Measurements from ENCODE around the gene PPFIA1. TPM values are rescaled to one million over a fixed set of nuclear protein-coding genes. Genes with fewer than 3 reads are reported as not detected.

PPFIA1 gene
- total and polyA plus RNA-seq, 9 donors: 24.9 to 37.4 (median 28.8) TPM

GRCh38 chr11:70332567-70332966 is 62.1 kb downstream of the PPFIA1 start:
- Histone ChIP-seq H3K9me3 (replicated peaks; ENCODE audit: control insufficient read depth, low read depth, low read length) (no peaks in the 10 kb centered on the region), H3K27ac (ENCODE audit: low read length) (no peak overlapping the region), H3K27me3 (ENCODE audit: control insufficient read depth, insufficient read depth, low read length) (no peaks in the 10 kb centered on the region), H3K4me1 (ENCODE audit: control insufficient read depth, insufficient read depth, low read length) (no peaks in the 10 kb centered on the region), H3K36me3 (ENCODE audit: control insufficient read depth, insufficient read depth, low read length) (peaks cover 63% of the 10 kb centered on the region), H3K4me3 (ENCODE audit: low read length) (no peak overlapping the region)
- 95% methylated on average over 7 of the region's 7 CpGs for WGBS (ENCODE audit: insufficient coverage)
- DNase-seq: no peak

GRCh38 chr11:70333261-70333660 is 62.8 kb downstream of the PPFIA1 start:
- Histone ChIP-seq H3K27me3 (ENCODE audit: control insufficient read depth, insufficient read depth, low read length) (no peaks in the 10 kb centered on the region), H3K36me3 (ENCODE audit: control insufficient read depth, insufficient read depth, low read length) (peaks cover 64% of the 10 kb centered on the region), H3K27ac (ENCODE audit: low read length) (no peak overlapping the region), H3K4me3 (ENCODE audit: low read length) (no peak overlapping the region), H3K4me1 (ENCODE audit: control insufficient read depth, insufficient read depth, low read length) (no peaks in the 10 kb centered on the region), H3K9me3 (replicated peaks; ENCODE audit: control insufficient read depth, low read depth, low read length) (no peaks in the 10 kb centered on the region)
- no peak for DNase-seq
- WGBS (ENCODE audit: insufficient coverage): 83% methylated on average over 13 of the region's 13 CpGs

DNA sequence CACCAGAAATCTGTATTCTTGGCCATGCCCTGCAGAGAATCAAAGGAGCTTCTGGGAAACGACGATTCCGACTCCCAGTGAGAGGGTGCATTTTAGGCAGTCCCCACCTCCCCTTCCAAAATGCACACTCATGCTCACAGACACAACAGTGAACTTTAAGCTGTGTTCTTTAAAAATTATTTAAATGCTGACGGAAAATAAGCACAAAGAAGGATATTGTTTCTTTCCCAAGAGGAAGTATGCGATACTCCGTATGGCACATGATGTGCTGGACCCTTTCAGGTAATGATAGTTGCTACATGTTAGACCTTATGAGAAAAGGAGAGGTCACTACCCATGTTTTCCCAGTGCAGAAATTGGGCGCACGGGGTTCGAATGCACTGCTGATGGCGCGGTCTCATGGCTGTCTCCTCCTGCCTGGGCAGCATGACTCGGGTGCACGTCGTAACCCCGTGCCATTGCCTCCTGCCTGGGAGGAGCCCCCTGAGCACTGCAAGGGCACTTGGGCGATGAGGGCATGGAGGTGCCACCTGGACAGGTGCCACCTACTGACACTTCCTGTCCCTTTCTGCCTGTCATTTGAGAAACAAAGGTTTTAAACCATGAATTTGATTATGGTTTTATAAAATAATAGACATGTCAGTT is 64.0 kb downstream of the PPFIA1 start:
- H3K27me3 ChIP-seq (ENCODE audit: control insufficient read depth, insufficient read depth, low read length): no peaks in the 10 kb centered on the region
- WGBS (ENCODE audit: insufficient coverage): 91% methylated on average over 12 of the region's 16 CpGs
- no peak for DNase-seq
- H3K9me3 ChIP-seq (replicated peaks; ENCODE audit: control insufficient read depth, low read depth, low read length): no peaks in the 10 kb centered on the region
- H3K4me3 ChIP-seq (ENCODE audit: low read length): no peak overlapping the region
- peaks cover 72% of the 10 kb centered on the region for H3K36me3 ChIP-seq (ENCODE audit: control insufficient read depth, insufficient read depth, low read length)
- H3K27ac ChIP-seq (ENCODE audit: low read length): no peak overlapping the region
- no peaks in the 10 kb centered on the region for H3K4me1 ChIP-seq (ENCODE audit: control insufficient read depth, insufficient read depth, low read length)

DNA sequence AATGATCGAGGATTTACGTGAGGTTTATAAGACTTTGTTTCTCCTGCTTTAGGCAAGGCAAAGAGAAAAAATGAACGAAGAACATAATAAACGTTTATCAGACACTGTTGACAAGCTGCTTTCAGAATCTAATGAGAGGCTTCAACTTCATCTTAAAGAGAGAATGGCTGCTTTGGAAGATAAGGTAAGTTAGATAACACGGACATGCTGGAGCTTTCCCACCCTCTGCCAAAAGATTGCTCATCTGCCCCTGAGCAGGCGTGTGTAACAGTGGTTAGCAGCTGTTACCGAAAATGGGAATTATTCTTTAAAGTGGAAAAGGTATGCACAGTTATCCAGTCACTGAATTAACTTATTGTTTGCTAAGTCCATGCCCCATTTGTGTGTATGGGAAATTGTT is 65.0 kb downstream of the PPFIA1 start:
- H3K4me3 ChIP-seq (ENCODE audit: low read length): no peak overlapping the region
- WGBS (ENCODE audit: insufficient coverage): 94% methylated on average over 3 of the region's 7 CpGs

DNA sequence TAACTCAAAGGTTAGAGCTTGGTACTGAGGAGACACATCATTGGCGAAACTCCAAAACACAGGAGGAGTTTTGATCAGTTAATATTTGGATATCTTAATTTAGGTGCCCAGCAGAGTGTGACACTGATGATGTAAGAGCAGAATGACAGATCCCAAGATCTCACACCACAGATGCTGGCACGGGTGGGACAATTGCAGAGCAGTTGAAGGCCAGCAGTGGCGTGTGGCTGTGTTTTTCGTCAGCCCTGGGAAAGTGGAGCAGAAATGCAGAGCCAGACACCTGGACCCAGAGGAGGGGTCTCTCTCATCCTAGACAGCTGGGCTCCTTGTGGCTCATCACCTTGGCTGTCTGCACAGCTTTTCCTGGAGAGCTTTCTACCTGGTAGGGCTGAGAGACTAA is 68.1 kb downstream of the PPFIA1 start:
- Histone ChIP-seq H3K27ac (ENCODE audit: low read length) (no peak overlapping the region), H3K4me3 (ENCODE audit: low read length) (no peak overlapping the region), H3K4me1 (ENCODE audit: control insufficient read depth, insufficient read depth, low read length) (no peaks in the 10 kb centered on the region), H3K27me3 (ENCODE audit: control insufficient read depth, insufficient read depth, low read length) (no peaks in the 10 kb centered on the region), H3K36me3 (ENCODE audit: control insufficient read depth, insufficient read depth, low read length) (peaks cover 61% of the 10 kb centered on the region), H3K9me3 (replicated peaks; ENCODE audit: control insufficient read depth, low read depth, low read length) (no peaks in the 10 kb centered on the region)
- no peak for DNase-seq
- WGBS (ENCODE audit: insufficient coverage): 79% methylated on average over 2 of the region's 4 CpGs

More for the DNA sequence above, 65.0 kb downstream of the PPFIA1 start:
- H3K4me1 ChIP-seq (ENCODE audit: control insufficient read depth, insufficient read depth, low read length): no peaks in the 10 kb centered on the region
- no peak overlapping the region for H3K27ac ChIP-seq (ENCODE audit: low read length)
- H3K36me3 ChIP-seq (ENCODE audit: control insufficient read depth, insufficient read depth, low read length): peaks cover 71% of the 10 kb centered on the region
- DNase-seq: no peak
- H3K27me3 ChIP-seq (ENCODE audit: control insufficient read depth, insufficient read depth, low read length): no peaks in the 10 kb centered on the region
- H3K9me3 ChIP-seq (replicated peaks; ENCODE audit: control insufficient read depth, low read depth, low read length): no peaks in the 10 kb centered on the region

- H3K9me3 ChIP-seq (replicated peaks; ENCODE audit: control insufficient read depth, low read depth, low read length): no peaks in the 10 kb centered on the region
- 65% methylated on average over 4 of the region's 8 CpGs for WGBS (ENCODE audit: insufficient coverage)
- no peak overlapping the region for H3K4me3 ChIP-seq (ENCODE audit: low read length)
- H3K27me3 ChIP-seq (ENCODE audit: control insufficient read depth, insufficient read depth, low read length): no peaks in the 10 kb centered on the region
- no peaks in the 10 kb centered on the region for H3K4me1 ChIP-seq (ENCODE audit: control insufficient read depth, insufficient read depth, low read length)
- no peak overlapping the region for H3K27ac ChIP-seq (ENCODE audit: low read length)
- DNase-seq: no peak
- H3K36me3 ChIP-seq (ENCODE audit: control insufficient read depth, insufficient read depth, low read length): peaks cover 61% of the 10 kb centered on the region
These were observed 68.6 kb downstream of the PPFIA1 start for GRCh38 chr11:70339066-70339465.

GRCh38 chr11:70341881-70342429 is 71.5 kb downstream of the PPFIA1 start:
- Histone ChIP-seq H3K27me3 (ENCODE audit: control insufficient read depth, insufficient read depth, low read length) (no peaks in the 10 kb centered on the region), H3K4me1 (ENCODE audit: control insufficient read depth, insufficient read depth, low read length) (no peaks in the 10 kb centered on the region), H3K27ac (ENCODE audit: low read length) (no peak overlapping the region), H3K36me3 (ENCODE audit: control insufficient read depth, insufficient read depth, low read length) (peaks cover 64% of the 10 kb centered on the region), H3K9me3 (replicated peaks; ENCODE audit: control insufficient read depth, low read depth, low read length) (no peaks in the 10 kb centered on the region), H3K4me3 (ENCODE audit: low read length) (no peak overlapping the region)
- no peak for DNase-seq
- 86% methylated on average over 13 of the region's 15 CpGs for WGBS (ENCODE audit: insufficient coverage)

DNA sequence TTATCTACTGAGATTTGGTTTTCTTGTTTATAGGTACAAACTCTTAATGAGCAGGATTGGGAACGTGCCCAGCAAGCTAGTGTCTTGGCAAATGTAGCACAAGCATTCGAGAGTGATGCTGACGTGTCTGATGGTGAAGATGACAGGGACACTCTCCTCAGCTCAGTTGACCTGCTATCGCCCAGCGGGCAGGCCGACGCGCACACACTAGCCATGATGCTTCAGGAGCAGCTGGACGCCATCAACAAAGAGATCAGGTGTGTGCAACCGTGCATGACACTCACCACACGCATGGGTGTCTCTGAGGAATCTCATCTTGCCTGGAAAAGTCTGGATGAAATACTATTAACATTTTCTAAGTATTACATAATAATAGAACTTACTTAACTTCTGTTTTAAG is 73.1 kb downstream of the PPFIA1 start:
- H3K27me3 ChIP-seq (ENCODE audit: control insufficient read depth, insufficient read depth, low read length): no peaks in the 10 kb centered on the region
- no peak overlapping the region for H3K4me3 ChIP-seq (ENCODE audit: low read length)
- H3K4me1 ChIP-seq (ENCODE audit: control insufficient read depth, insufficient read depth, low read length): no peaks in the 10 kb centered on the region
- H3K36me3 ChIP-seq (ENCODE audit: control insufficient read depth, insufficient read depth, low read length): peaks cover 62% of the 10 kb centered on the region
- H3K27ac ChIP-seq (ENCODE audit: low read length): no peak overlapping the region
- WGBS (ENCODE audit: insufficient coverage): 89% methylated on average over 9 of the region's 11 CpGs
- DNase-seq: no peak
- H3K9me3 ChIP-seq (replicated peaks; ENCODE audit: control insufficient read depth, low read depth, low read length): no peaks in the 10 kb centered on the region

GRCh38 chr11:70348191-70348590 is 77.7 kb downstream of the PPFIA1 start:
- no peaks in the 10 kb centered on the region for H3K4me1 ChIP-seq (ENCODE audit: control insufficient read depth, insufficient read depth, low read length)
- H3K36me3 ChIP-seq (ENCODE audit: control insufficient read depth, insufficient read depth, low read length): peaks cover 49% of the 10 kb centered on the region
- no peak for DNase-seq
- H3K9me3 ChIP-seq (replicated peaks; ENCODE audit: control insufficient read depth, low read depth, low read length): no peaks in the 10 kb centered on the region
- H3K27ac ChIP-seq (ENCODE audit: low read length): no peak overlapping the region
- H3K27me3 ChIP-seq (ENCODE audit: control insufficient read depth, insufficient read depth, low read length): no peaks in the 10 kb centered on the region
- 90% methylated on average over 8 of the region's 12 CpGs for whole genome bisulfite sequencing (ENCODE audit: insufficient coverage)
- no peak overlapping the region for H3K4me3 ChIP-seq (ENCODE audit: low read length)

GRCh38 chr11:70348608-70349007 is 78.1 kb downstream of the PPFIA1 start:
- Histone ChIP-seq H3K9me3 (replicated peaks; ENCODE audit: control insufficient read depth, low read depth, low read length) (no peaks in the 10 kb centered on the region), H3K36me3 (ENCODE audit: control insufficient read depth, insufficient read depth, low read length) (peaks cover 45% of the 10 kb centered on the region)
- WGBS (ENCODE audit: insufficient coverage): no CpG with 5 or more reads among the region's 1 CpG

More at GRCh38 chr11:70348608-70349007, 78.1 kb downstream of the PPFIA1 start:
- no peak for DNase-seq
- no peaks in the 10 kb centered on the region for H3K4me1 ChIP-seq (ENCODE audit: control insufficient read depth, insufficient read depth, low read length)
- H3K27ac ChIP-seq (ENCODE audit: low read length): no peak overlapping the region
- H3K4me3 ChIP-seq (ENCODE audit: low read length): no peak overlapping the region
- H3K27me3 ChIP-seq (ENCODE audit: control insufficient read depth, insufficient read depth, low read length): no peaks in the 10 kb centered on the region
